Left ventricle myocardium inferior (tissue), 1 donor: ENCODE measurements around the gene HSH2D. TPM values are rescaled to one million over a fixed set of nuclear protein-coding genes. Genes with fewer than 3 reads are reported as not detected.

Experiments used
- DNase-seq: peaks from one replicate; pipeline ENCODE4 v3.0.0-alpha.2; 2020
- H3K27ac ChIP-seq: fragments of 200-600 bp; replicated peaks from 2 replicates; pipeline ENCODE4 v1.8.0; 2021
- H3K27me3 ChIP-seq: fragments of 200-600 bp; 2 replicates; pipeline ENCODE4 v1.8.0; 2021; ENCODE audit warnings: low read depth
- H3K36me3 ChIP-seq: fragments of 200-600 bp; 2 replicates; pipeline ENCODE4 v1.8.0; 2021
- H3K4me1 ChIP-seq: fragments of 200-600 bp; 2 replicates; pipeline ENCODE4 v1.8.0; 2021
- H3K4me3 ChIP-seq: fragments of 200-600 bp; 2 replicates; pipeline ENCODE4 v1.8.0; 2021; ENCODE audit warnings: mild to moderate bottlenecking, moderate library complexity
- H3K9me3 ChIP-seq: fragments of 200-600 bp; replicated peaks from 2 replicates; pipeline ENCODE4 v1.8.0; 2021
- CTCF ChIP-seq: fragments of 200-600 bp; IDR thresholded peaks from 2 replicates; pipeline ENCODE4 v1.8.0; 2021; ENCODE audit warnings: antibody characterized with exemption, mild to moderate bottlenecking, borderline replicate concordance
- intact Hi-C: fragments of 100-400 bp; cut with micrococcal nuclease; formaldehyde crosslinking; loops from one replicate; pipeline ENCODE4 v1.11.0; 2022
- total RNA-seq: library from RNA; stranded (reverse); fragmentation: NEBNext Ultra II Directional; extraction: Animal tissue kit (Norgen Biotek cat#: 25700); gene quantifications from one replicate; pipeline ENCODE4 v1.2.1, GENCODE V29; 2021
- donor health status: DM: no; HTN: yes; CAD: no; lungs with severe emphysema.

HSH2D gene
- total RNA-seq, 1 donor from 2014 or later, result 0.16 TPM

- peak overlapping the region; percentile 92 for H3K27ac ChIP-seq
- peaks cover 37% of the 10 kb centered on the region for H3K4me1 ChIP-seq
- DNase-seq, result no peak
- no peaks in the 10 kb centered on the region for H3K27me3 ChIP-seq
- no peak for TF ChIP-seq CTCF
- H3K4me3 ChIP-seq, result peak overlapping the region; percentile 97
- H3K9me3 ChIP-seq, result no peaks in the 10 kb centered on the region
- intact Hi-C loops, result no loop called here
- peaks cover 26% of the 10 kb centered on the region for H3K36me3 ChIP-seq
Observed at GRCh38 chr19:16198370-16198651, 54.8 kb downstream of the HSH2D start.

GRCh38 chr19:16199275-16199932 lies 55.9 kb downstream of the HSH2D start:
- Histone ChIP-seq H3K27me3 (no peaks in the 10 kb centered on the region), H3K9me3 (no peaks in the 10 kb centered on the region), H3K4me1 (peaks cover 43% of the 10 kb centered on the region), H3K27ac (no peak overlapping the region), H3K36me3 (peaks cover 34% of the 10 kb centered on the region), H3K4me3 (peak overlapping the region; percentile 97)
- DNase-seq, result no peak
- TF ChIP-seq CTCF, result no peak
- intact Hi-C loops, result no loop called here

- intact Hi-C loops, result no loop called here
- Histone ChIP-seq H3K27ac (no peak overlapping the region), H3K27me3 (no peaks in the 10 kb centered on the region), H3K4me3 (no peak overlapping the region), H3K9me3 (no peaks in the 10 kb centered on the region), H3K4me1 (peaks cover 53% of the 10 kb centered on the region), H3K36me3 (peaks cover 36% of the 10 kb centered on the region)
- no peak for DNase-seq
- TF ChIP-seq CTCF, result no peak
Observed at GRCh38 chr19:16200038-16201010, 56.8 kb downstream of the HSH2D start.

- Histone ChIP-seq H3K36me3 (peaks cover 42% of the 10 kb centered on the region), H3K4me3 (no peak overlapping the region), H3K4me1 (peaks cover 59% of the 10 kb centered on the region), H3K27ac (no peak overlapping the region), H3K9me3 (no peaks in the 10 kb centered on the region), H3K27me3 (no peaks in the 10 kb centered on the region)
- intact Hi-C loops, result no loop called here
- no peak for DNase-seq
- TF ChIP-seq CTCF, result no peak
Observed at GRCh38 chr19:16201011-16201391, 57.5 kb downstream of the HSH2D start.

GRCh38 chr19:16202320-16203255 lies 59.1 kb downstream of the HSH2D start:
- H3K27me3 ChIP-seq, result no peaks in the 10 kb centered on the region
- H3K36me3 ChIP-seq, result peaks cover 49% of the 10 kb centered on the region
- H3K4me1 ChIP-seq, result peaks cover 57% of the 10 kb centered on the region
- no peak overlapping the region for H3K27ac ChIP-seq
- no peak for DNase-seq
- intact Hi-C loops, result no loop called here
- TF ChIP-seq CTCF, result no peak
- H3K9me3 ChIP-seq, result no peaks in the 10 kb centered on the region
- H3K4me3 ChIP-seq, result no peak overlapping the region
